IMR-90 (cell line): ENCODE measurements around the gene PPP1R13B. TPM values are rescaled to one million over a fixed set of nuclear protein-coding genes. Genes with fewer than 3 reads are reported as not detected.

Experiments
- ATAC-seq: fragments of 200-7000 bp; cut with Tn5 transposase; 2 replicates; pipeline ENCODE4 v1.9.1; 2020; ENCODE audit warnings: low read depth, mild to moderate bottlenecking, moderate library complexity
- BruUV-seq: library from RNA; stranded (reverse); fragments of 400-500 nt; replicated peaks from 2 replicates; lab custom pipeline; 2021; lab: Mats Ljungman, UMichigan
- CTCF ChIA-PET: fragments of 300-600 bp; formaldehyde crosslinking; extraction: SDS; loops from one replicate; lab custom pipeline; 2021; ENCODE audit warnings: antibody characterized with exemption; lab: Yijun Ruan, JAX
- POLR2A ChIA-PET: fragments of 300-600 bp; sonication (Branson Sonifier 250); formaldehyde crosslinking; loops from one replicate; lab custom pipeline; 2022; ENCODE audit warnings: antibody characterized with exemption; ENCODE audit not compliant: unreplicated experiment; lab: Charles Lee
- DNase-seq: peaks from one replicate; pipeline ENCODE4 v3.0.0; 2013
- H2AFZ ChIP-seq: replicated peaks from 2 replicates; pipeline ENCODE3; 2013; ENCODE audit warnings: low read length, mild to moderate bottlenecking; ENCODE audit not compliant: poor library complexity
- H2AK5ac ChIP-seq: 2 replicates; pipeline ENCODE4 v1.6.1; 2013; ENCODE audit warnings: low read depth, low read length, inconsistent platforms
- H2AK9ac ChIP-seq: replicated peaks from 2 replicates; pipeline ENCODE3; 2013; ENCODE audit warnings: mild to moderate bottlenecking, low read depth, low read length, moderate library complexity; ENCODE audit not compliant: poor library complexity
- H2BK120ac ChIP-seq: 2 replicates; pipeline ENCODE4 v1.6.1; 2013; ENCODE audit warnings: low read depth, low read length, inconsistent platforms
- H2BK15ac ChIP-seq: 3 replicates; pipeline ENCODE4 v1.6.1; 2013; ENCODE audit warnings: low read depth, low read length, inconsistent platforms
- H2BK20ac ChIP-seq: 2 replicates; pipeline ENCODE4 v1.6.1; 2013; ENCODE audit warnings: low read depth, mild to moderate bottlenecking, inconsistent platforms, low read length, moderate library complexity
- H2BK5ac ChIP-seq: 2 replicates; pipeline ENCODE4 v1.6.1; 2013; ENCODE audit warnings: mild to moderate bottlenecking, low read depth, low read length, inconsistent platforms; ENCODE audit not compliant: poor library complexity, severe bottlenecking
- H3K14ac ChIP-seq: replicated peaks from 2 replicates; pipeline ENCODE4 v1.6.1; 2013; ENCODE audit warnings: low read depth, low read length, inconsistent platforms
- H3K18ac ChIP-seq: 2 replicates; pipeline ENCODE4 v1.6.1; 2013; ENCODE audit warnings: low read depth, low read length, control low read depth
- H3K23ac ChIP-seq: 2 replicates; pipeline ENCODE4 v1.6.1; 2013; ENCODE audit warnings: low read depth, low read length, inconsistent platforms
- H3K27ac ChIP-seq: 2 replicates; pipeline ENCODE4 v1.5.1; 2013; ENCODE audit warnings: mild to moderate bottlenecking, control low read depth, low read length; ENCODE audit not compliant: insufficient read depth
- H3K27me3 ChIP-seq: 2 replicates; pipeline ENCODE4 v1.6.1; 2013; ENCODE audit warnings: low read length; ENCODE audit not compliant: control insufficient read depth, insufficient read depth
- H3K36me3 ChIP-seq: 2 replicates; pipeline ENCODE4 v1.6.1; 2013; ENCODE audit warnings: low read length, mixed read lengths; ENCODE audit not compliant: control insufficient read depth, insufficient read depth
- H3K4ac ChIP-seq: 2 replicates; pipeline ENCODE4 v1.6.1; 2013; ENCODE audit warnings: low read depth, low read length, inconsistent platforms
- H3K4me1 ChIP-seq: 2 replicates; pipeline ENCODE4 v1.6.1; 2013; ENCODE audit warnings: low read length, mixed read lengths; ENCODE audit not compliant: control insufficient read depth, insufficient read depth
- H3K4me2 ChIP-seq: 2 replicates; pipeline ENCODE4 v1.6.1; 2013; ENCODE audit warnings: low read depth, mild to moderate bottlenecking, control low read depth, low read length, moderate library complexity
- H3K4me3 ChIP-seq: 2 replicates; pipeline ENCODE4 v1.5.1; 2013; ENCODE audit warnings: low read depth, mild to moderate bottlenecking, control low read depth, low read length, moderate library complexity; ENCODE audit not compliant: insufficient read depth
- H3K56ac ChIP-seq: 2 replicates; pipeline ENCODE4 v1.6.1; 2013; ENCODE audit warnings: low read length, inconsistent platforms; ENCODE audit not compliant: insufficient read depth; ENCODE audit errors: extremely low read depth
- H3K79me1 ChIP-seq, 2 experiments: 2 replicates each; pipeline ENCODE4 v1.6.1; 2013; ENCODE audit warnings: low read length in 2 of 2, inconsistent platforms in 1 of 2, low read depth in 1 of 2
- H3K9ac ChIP-seq: 2 replicates; pipeline ENCODE4 v1.6.1; 2013; ENCODE audit warnings: low read depth, low read length, control low read depth
- H3K9me1 ChIP-seq: 2 replicates; pipeline ENCODE4 v1.6.1; 2013; ENCODE audit warnings: low read length, inconsistent platforms; ENCODE audit not compliant: insufficient read depth
- H3K9me3 ChIP-seq: 2 replicates; pipeline ENCODE4 v1.6.1; 2013; ENCODE audit warnings: low read length; ENCODE audit not compliant: control insufficient read depth, insufficient read depth
- H4K20me1 ChIP-seq: 2 replicates; pipeline ENCODE4 v1.6.1; 2013; ENCODE audit warnings: low read length, inconsistent platforms; ENCODE audit not compliant: insufficient read depth
- H4K5ac ChIP-seq: 2 replicates; pipeline ENCODE4 v1.6.1; 2013; ENCODE audit warnings: mild to moderate bottlenecking, low read depth, low read length, control low read depth
- H4K8ac ChIP-seq, 2 experiments: 2 replicates each; pipeline ENCODE4 v1.6.1; 2013; ENCODE audit warnings: low read depth in 2 of 2, low read length in 2 of 2, control low read depth in 1 of 2, inconsistent platforms in 1 of 2
- H4K91ac ChIP-seq: 2 replicates; pipeline ENCODE4 v1.6.1; 2013; ENCODE audit warnings: low read depth, low read length, inconsistent platforms; ENCODE audit not compliant: insufficient read depth
- BHLHE40 ChIP-seq: fragments of 150-350 bp; IDR thresholded peaks from 2 replicates; pipeline ENCODE4 v1.6.1; 2016; ENCODE audit warnings: mild to moderate bottlenecking, low read depth, low read length
- CEBPB ChIP-seq: IDR thresholded peaks from 2 replicates; pipeline ENCODE4 v1.6.1; 2012; ENCODE audit warnings: low read depth, low read length, improper control_type of control experiment
- CHD1 ChIP-seq: IDR thresholded peaks from 2 replicates; pipeline ENCODE4 v1.6.1; 2012; ENCODE audit warnings: low read depth, low read length, improper control_type of control experiment
- CTCF ChIP-seq: conservative IDR thresholded peaks from 2 replicates; pipeline ENCODE4 v1.5.1; 2012; ENCODE audit warnings: mild to moderate bottlenecking, low read depth, low read length, improper control_type of control experiment
- FOS ChIP-seq: fragments of 150-350 bp; IDR thresholded peaks from 2 replicates; pipeline ENCODE4 v1.6.1; 2016; ENCODE audit warnings: low read depth, low read length
- MAFK ChIP-seq: IDR thresholded peaks from 2 replicates; pipeline ENCODE4 v1.6.1; 2012; ENCODE audit warnings: low read depth, low read length, improper control_type of control experiment
- MAZ ChIP-seq: IDR thresholded peaks from 2 replicates; pipeline ENCODE4 v1.6.1; 2012; ENCODE audit warnings: low read depth, mild to moderate bottlenecking, low read length, improper control_type of control experiment, moderate library complexity, borderline replicate concordance
- MXI1 ChIP-seq: IDR thresholded peaks from 2 replicates; pipeline ENCODE4 v1.6.1; 2012; ENCODE audit warnings: low read depth, mild to moderate bottlenecking, low read length, moderate library complexity, borderline replicate concordance
- NFE2L2 ChIP-seq: fragments of 150-350 bp; IDR thresholded peaks from 2 replicates; pipeline ENCODE4 v1.6.1; 2016; ENCODE audit warnings: low read depth, mild to moderate bottlenecking, low read length
- POLR2A ChIP-seq: IDR thresholded peaks from 2 replicates; pipeline ENCODE4 v1.6.1; 2012; ENCODE audit warnings: mild to moderate bottlenecking, low read depth, low read length
- RAD21 ChIP-seq: IDR thresholded peaks from 2 replicates; pipeline ENCODE4 v1.6.1; 2012; ENCODE audit warnings: low read length, improper control_type of control experiment
- RCOR1 ChIP-seq: IDR thresholded peaks from 2 replicates; pipeline ENCODE4 v1.6.1; 2012; ENCODE audit warnings: mild to moderate bottlenecking, low read length, improper control_type of control experiment; ENCODE audit not compliant: insufficient replicate concordance
- RFX5 ChIP-seq: IDR thresholded peaks from 2 replicates; pipeline ENCODE4 v1.8.0; 2012; ENCODE audit warnings: low read depth, mild to moderate bottlenecking, low read length, moderate library complexity
- SMC3 ChIP-seq: fragments of 150-350 bp; IDR thresholded peaks from 2 replicates; pipeline ENCODE4 v1.6.1; 2016; ENCODE audit warnings: low read depth, mild to moderate bottlenecking, antibody characterized with exemption, low read length, moderate library complexity
- WGBS, 2 experiments: methylation state at CpG; one replicate each; pipeline versions ENCODE4 v1.1.5 to v1.1.7; 2013; ENCODE audit warnings: missing lambda C conversion rate in 2 of 2; ENCODE audit not compliant: insufficient read length in 1 of 2; ENCODE audit errors: extremely low coverage in 2 of 2; 5-methylcytosine and 5-hydroxymethylcytosine counted together
- dilution Hi-C: fragments of 300-500 bp; cut with HindIII; formaldehyde crosslinking; loops from one replicate; pipeline ENCODE4 v1.14.3; 2018; ENCODE audit warnings: low sequenced_read_pairs; ENCODE audit not compliant: unreplicated experiment
- in situ Hi-C: fragments of 300-500 bp; cut with MboI; formaldehyde crosslinking; loops from 3 replicates; pipeline ENCODE4 v1.14.3; 2019; ENCODE audit warnings: low sequenced_read_pairs, inconsistent platforms, mixed read lengths
- intact Hi-C: fragments of 100-400 bp; cut with micrococcal nuclease; formaldehyde crosslinking; loops from 2 replicates; pipeline ENCODE4 v1.10.0; 2022
- polyA plus RNA-seq, 3 experiments: library from polyadenylated mRNA; depleted of rRNA; stranded (reverse); fragments of >200 nt; gene quantifications; 2 replicates each; pipeline ENCODE4 v1.2.3, GENCODE V29; 2012; ENCODE audit warnings: low replicate concordance in 1 of 3
- total RNA-seq: library from RNA; depleted of rRNA; stranded (reverse); fragments of >200 nt; gene quantifications from 2 replicates; pipeline ENCODE4 v1.2.3, GENCODE V29; 2012
- TF ChIP-seq, protein P1 (sequence below): fragments of 150-350 bp; IDR thresholded peaks from 2 replicates; pipeline ENCODE4 v1.6.1; 2017; ENCODE audit warnings: mild to moderate bottlenecking, antibody characterized with exemption, low read length, low read depth
- TF ChIP-seq, protein P2 (sequence below): fragments of 150-350 bp; IDR thresholded peaks from 2 replicates; pipeline ENCODE4 v1.6.1; 2016; ENCODE audit warnings: low read depth, mild to moderate bottlenecking, low read length, moderate library complexity, borderline replicate concordance

Gene PPP1R13B
- total and polyA plus RNA-seq, 2 of the 4 experiments (the other 2 are of a cell fraction): 1.6 to 2.8 TPM

- Histone ChIP-seq H2BK5ac (no peak overlapping the region), H4K5ac (no peak overlapping the region), H2AK5ac (no peak overlapping the region), H3K4ac (no peak overlapping the region), H2AK9ac (peak overlapping the region; percentile 55), H4K91ac (no peak overlapping the region), H2BK120ac (no peak overlapping the region), H3K4me1 (no peaks in the 10 kb centered on the region; the same call in 1 of the 2 replicates), H3K4me3 (no peak overlapping the region), H4K8ac (no peak overlapping the region), H3K36me3 (no peaks in the 10 kb centered on the region), H3K4me2 (no peak overlapping the region), H2BK15ac (no peak overlapping the region), H2BK20ac (no peak overlapping the region), H4K20me1 (no peaks in the 10 kb centered on the region; the same call in 1 of the 2 replicates), H3K9ac (no peak overlapping the region), H3K9me3 (0 out of 2 replicates have a peak, but pooled peaks cover 2% of the 10 kb centered on the region), H3K9me1 (no peaks in the 10 kb centered on the region), H3K27ac (no peak overlapping the region), H2AFZ (no peak overlapping the region), H3K56ac (no peak overlapping the region), H3K14ac (no peak overlapping the region), H3K18ac (no peak overlapping the region), H3K79me1 (no peaks in the 10 kb centered on the region), H3K27me3 (no peaks in the 10 kb centered on the region; the same call in 1 of the 2 replicates), H3K23ac (no peak overlapping the region)
- BruUV-seq: no TSS peak
- in situ Hi-C loops (no loop called here), dilution Hi-C loops (no loop called here), intact Hi-C loops (no loop called here)
- no peak for DNase-seq
- TF ChIP-seq MAFK (no peak), RFX5 (no peak), CEBPB (no peak), SMC3 (no peak), FOS (no peak), CHD1 (no peak), MXI1 (no peak), NFE2L2 (no peak), MAZ (no peak), BHLHE40 (no peak), RAD21 (no peak), POLR2A (no peak), RCOR1 (no peak), CTCF (no peak)
- TF ChIP-seq, protein P1, sequence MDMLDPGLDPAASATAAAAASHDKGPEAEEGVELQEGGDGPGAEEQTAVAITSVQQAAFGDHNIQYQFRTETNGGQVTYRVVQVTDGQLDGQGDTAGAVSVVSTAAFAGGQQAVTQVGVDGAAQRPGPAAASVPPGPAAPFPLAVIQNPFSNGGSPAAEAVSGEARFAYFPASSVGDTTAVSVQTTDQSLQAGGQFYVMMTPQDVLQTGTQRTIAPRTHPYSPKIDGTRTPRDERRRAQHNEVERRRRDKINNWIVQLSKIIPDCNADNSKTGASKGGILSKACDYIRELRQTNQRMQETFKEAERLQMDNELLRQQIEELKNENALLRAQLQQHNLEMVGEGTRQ: no peak
- TF ChIP-seq, protein P2, sequence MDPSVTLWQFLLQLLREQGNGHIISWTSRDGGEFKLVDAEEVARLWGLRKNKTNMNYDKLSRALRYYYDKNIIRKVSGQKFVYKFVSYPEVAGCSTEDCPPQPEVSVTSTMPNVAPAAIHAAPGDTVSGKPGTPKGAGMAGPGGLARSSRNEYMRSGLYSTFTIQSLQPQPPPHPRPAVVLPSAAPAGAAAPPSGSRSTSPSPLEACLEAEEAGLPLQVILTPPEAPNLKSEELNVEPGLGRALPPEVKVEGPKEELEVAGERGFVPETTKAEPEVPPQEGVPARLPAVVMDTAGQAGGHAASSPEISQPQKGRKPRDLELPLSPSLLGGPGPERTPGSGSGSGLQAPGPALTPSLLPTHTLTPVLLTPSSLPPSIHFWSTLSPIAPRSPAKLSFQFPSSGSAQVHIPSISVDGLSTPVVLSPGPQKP: no peak
- ChIA-PET CTCF (no interaction called here), POLR2A (no interaction called here)
- no peak for ATAC-seq
- WGBS, 2 experiments: 78% methylated on average over 9 of the region's 15 CpGs; no CpG with 5 or more reads in 1 of the 2 experiments
These were observed 44.4 kb upstream of the PPP1R13B start for GRCh38 chr14:103891667-103892215.
